ENCODE results near the gene AQP12B.

DNA sequence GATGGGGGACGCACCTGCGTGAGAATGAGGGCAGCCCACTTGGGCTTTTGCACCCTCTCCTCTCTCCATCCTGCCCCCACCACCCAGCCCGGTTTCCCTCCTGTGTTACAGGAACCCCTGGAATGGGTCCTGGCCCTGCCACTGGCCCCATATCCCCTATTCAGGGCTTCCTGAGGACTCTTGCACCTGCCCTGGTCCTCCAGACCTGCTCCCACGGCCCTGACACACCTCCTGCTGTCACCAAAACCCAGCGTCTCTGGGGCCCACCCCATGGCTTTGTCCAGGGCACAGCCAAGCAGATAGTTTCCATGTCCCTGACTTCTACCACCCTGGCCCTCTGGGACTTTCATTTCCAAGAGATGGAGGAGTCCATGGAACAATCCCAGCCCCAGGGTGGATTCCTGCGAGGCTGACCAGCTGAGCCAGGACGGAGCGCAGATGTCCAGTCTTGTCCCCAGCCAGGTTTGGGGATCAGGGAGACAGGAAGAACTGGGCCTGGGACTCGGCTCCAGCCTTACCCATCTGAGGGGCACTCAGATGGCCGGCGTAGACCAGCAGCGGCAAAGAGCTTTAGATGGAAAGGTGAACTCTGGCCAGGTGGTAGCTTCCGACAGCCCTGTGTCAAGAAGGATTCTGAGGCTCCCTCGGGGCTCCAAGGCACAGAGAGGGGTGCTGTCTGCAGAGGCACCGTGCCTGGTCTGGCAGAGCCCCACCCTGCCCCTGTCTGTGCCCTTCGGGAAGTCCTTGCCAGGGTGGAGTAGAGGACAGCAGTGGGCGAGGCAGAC lies 45.4 kb downstream of the AQP12B start:
- TF ChIP-seq PRDM15 (CRISPR knock-in tag; IDR thresholded peaks at IDR 0.05) (no peak), NR2C2 (CRISPR knock-in tag; IDR thresholded peaks at IDR 0.05; ENCODE audit: borderline replicate concordance) (no peak), MLLT10 (CRISPR knock-in tag; IDR thresholded peaks at IDR 0.05) (no peak), SMAD9 (CRISPR knock-in tag; IDR thresholded peaks at IDR 0.05) (no peak), ZNF292 (CRISPR knock-in tag; IDR thresholded peaks at IDR 0.05; ENCODE audit: borderline replicate concordance, low read depth) (no peak), NFIC (IDR thresholded peaks at IDR 0.05; ENCODE audit: low read length) (no peak), MTA1 (CRISPR knock-in tag; IDR thresholded peaks at IDR 0.05; ENCODE audit: borderline replicate concordance) (no peak)
- TF ChIP-seq, protein P1, sequence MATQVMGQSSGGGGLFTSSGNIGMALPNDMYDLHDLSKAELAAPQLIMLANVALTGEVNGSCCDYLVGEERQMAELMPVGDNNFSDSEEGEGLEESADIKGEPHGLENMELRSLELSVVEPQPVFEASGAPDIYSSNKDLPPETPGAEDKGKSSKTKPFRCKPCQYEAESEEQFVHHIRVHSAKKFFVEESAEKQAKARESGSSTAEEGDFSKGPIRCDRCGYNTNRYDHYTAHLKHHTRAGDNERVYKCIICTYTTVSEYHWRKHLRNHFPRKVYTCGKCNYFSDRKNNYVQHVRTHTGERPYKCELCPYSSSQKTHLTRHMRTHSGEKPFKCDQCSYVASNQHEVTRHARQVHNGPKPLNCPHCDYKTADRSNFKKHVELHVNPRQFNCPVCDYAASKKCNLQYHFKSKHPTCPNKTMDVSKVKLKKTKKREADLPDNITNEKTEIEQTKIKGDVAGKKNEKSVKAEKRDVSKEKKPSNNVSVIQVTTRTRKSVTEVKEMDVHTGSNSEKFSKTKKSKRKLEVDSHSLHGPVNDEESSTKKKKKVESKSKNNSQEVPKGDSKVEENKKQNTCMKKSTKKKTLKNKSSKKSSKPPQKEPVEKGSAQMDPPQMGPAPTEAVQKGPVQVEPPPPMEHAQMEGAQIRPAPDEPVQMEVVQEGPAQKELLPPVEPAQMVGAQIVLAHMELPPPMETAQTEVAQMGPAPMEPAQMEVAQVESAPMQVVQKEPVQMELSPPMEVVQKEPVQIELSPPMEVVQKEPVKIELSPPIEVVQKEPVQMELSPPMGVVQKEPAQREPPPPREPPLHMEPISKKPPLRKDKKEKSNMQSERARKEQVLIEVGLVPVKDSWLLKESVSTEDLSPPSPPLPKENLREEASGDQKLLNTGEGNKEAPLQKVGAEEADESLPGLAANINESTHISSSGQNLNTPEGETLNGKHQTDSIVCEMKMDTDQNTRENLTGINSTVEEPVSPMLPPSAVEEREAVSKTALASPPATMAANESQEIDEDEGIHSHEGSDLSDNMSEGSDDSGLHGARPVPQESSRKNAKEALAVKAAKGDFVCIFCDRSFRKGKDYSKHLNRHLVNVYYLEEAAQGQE (IDR thresholded peaks at IDR 0.05; ENCODE audit: borderline replicate concordance in 1 of 2, low read depth in 1 of 2, low read length in 2 of 2) = no peak

Measured in HepG2 (cell line).